ENCODE measurements around the gene LRRC32.
"Not testable (repeated sequence)": the region's sequence is repeated elsewhere in the genome, so short reads cannot be mapped to it uniquely, and the experiment has no call there.

LRRC32 gene

DNA sequence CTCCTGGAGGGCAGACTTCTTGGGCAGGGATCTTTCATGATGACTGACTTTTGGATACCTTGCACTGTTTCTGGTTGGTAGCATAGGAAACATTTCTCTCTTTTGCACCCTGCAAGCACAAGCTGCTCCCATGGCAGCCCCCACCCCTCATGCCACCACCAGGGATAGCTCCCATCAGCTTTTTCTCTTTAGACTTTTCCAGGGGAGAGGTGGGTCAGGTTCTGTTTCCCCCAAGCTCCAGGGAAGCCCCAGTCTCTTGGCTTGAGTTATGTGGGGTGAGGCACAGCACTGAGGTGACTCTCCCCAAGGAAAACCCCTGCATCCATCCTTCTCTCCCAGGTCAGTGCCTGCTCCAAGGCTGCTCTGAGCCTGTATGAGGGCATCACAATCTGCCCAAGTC lies 22.5 kb downstream of the LRRC32 start:
- no peak for DNase-seq (ENCODE audit: low spot score)

DNA sequence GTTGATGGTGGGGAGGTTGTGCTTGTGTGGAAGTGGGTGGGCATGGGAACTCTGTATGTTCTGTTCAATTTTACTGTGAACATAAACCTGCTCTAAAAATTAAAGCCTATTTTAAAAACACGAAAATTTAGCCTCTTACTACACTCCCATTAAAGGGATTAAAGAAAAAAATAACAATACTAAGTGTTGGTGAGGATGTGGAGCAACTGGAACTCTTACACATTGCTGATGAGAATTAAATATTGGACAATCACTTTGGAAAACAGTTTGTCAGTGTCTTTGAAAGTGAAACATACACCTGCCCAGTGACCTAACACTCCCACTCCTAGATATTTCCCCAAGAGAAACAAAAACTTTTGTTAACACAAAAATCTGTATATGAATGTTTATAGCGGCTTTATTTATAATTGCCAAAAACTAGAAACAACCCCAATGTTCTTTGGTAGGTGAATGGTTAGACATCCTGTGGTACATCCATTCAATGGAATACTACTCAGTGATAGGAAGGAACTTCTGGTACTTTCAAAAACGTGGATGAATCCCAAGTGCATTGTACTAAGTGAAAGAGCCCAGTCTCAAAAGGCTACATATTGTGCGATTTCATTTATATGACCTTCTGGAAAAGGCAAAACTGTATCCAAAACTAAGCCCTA lies 23.5 kb downstream of the LRRC32 start:
- no peak for DNase-seq (ENCODE audit: low spot score)

DNA sequence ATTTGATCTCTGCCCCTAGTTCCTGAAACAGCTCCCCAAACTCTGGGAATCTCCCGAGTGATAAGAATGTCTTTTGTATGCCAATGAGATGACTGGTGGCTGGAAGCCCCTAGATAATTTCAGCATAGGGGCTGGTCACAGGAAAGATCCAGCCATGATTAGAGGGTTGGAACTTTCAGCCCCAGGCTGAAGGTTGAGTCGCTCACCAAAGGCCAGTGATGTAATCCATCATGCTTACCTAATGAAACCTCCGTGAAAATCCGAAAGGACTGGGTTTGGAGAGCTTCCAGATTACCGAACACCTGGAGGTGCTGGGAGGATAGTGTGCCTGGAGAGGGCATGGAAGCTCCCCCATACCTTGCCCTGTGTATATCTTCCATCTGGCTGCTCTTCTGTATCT lies 26.0 kb downstream of the LRRC32 start:
- no peak for DNase-seq (ENCODE audit: low spot score)

DNA sequence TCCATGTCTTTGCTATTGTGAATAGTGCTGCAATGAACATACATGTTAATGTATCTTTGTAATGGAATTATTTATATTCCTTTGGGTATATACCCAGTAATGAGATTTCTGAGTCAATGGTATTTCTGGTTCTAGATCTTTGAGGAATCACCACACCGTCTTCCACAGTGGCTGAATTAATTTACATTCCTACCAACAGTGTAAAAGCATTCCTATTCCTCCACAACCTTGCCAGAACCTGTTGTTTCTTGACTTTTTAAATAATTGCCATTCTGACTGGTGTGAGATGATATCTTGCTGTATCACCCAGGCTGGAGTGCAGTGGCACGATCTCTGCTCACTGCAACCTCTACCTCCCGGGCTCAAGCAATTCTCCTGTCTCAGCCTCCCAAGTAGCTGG lies 26.8 kb downstream of the LRRC32 start:
- not testable (repeated sequence) for DNase-seq (ENCODE audit: low spot score)

DNA sequence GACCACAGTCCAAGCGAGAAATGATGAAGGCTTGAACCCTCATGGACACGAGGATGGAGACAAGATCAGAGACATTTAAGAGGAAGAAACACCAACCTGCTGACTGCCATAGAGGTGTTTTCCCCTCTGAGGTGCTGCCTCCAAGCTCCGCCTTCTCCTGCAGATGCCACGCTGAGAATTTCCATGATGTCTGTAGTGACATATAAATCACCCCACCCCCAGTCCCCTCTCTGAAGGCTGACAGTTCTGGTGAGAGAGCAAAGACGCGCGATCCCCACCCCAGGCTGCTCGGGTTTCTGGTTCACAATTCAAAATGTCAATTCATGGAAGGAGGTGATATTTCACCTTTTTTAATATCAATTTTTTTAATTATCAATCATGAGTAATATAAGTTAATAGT lies 28.2 kb downstream of the LRRC32 start:
- no peak for DNase-seq (ENCODE audit: low spot score)

DNA sequence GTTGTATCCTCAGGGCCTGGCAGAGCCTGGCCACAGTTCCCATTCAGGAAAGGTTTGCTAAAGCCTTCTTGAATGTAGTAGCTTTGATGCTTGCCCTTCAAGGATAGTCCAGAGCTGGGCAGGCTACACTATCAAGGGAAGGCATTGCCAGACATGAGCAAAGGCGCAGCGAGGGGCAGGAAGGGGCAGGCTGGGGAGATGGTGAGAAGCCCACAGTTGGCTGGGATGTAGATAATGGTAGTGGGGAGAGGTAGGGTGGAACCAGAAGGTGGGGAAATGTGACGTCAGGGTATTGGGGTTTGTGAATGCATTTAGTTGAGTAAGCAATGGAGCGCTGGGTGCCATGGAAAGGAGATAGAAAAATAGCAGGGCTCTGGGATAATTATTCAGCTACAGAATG lies 28.6 kb downstream of the LRRC32 start:
- no peak for DNase-seq (ENCODE audit: low spot score)

DNA sequence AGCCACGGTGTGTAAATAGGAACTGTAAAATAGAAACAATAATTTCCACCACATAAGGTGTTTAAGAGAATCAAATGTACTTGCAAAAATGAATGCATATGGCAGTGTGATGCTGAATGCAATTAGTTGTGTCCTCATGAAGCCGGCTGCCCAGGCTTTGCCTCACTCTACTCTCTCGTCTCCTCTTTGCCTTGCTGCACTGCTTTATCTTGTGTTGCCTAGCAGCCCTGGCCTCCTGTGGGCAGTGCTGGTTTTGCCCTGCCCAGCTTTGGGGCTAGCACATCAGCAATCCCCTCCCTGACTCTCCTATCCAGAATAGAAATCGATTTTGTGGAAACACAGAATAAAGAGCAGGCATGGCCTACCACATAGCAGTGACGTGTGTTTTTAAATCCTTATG lies 30.0 kb downstream of the LRRC32 start:
- no peak for DNase-seq (ENCODE audit: low spot score)

DNA sequence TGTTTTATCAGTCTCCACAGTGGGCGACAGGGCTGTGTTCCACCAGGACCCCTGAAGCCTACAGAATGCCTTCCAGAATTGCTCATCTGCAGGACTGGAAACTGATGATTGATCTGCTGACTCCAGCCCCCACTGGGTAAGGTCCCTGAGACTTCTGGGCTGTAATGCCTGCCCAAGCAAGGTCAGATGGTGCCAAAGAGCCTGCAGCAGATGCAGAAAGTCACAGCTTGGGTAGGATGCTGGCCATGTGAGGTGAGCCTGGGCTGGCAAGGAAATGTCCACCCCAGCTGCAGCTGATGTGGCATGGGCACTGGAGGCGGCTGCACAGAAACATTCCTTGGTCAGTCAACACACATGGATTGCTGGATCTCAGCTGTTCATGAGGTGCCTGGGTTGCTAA lies 30.9 kb downstream of the LRRC32 start:
- no peak for DNase-seq (ENCODE audit: low spot score)

DNA sequence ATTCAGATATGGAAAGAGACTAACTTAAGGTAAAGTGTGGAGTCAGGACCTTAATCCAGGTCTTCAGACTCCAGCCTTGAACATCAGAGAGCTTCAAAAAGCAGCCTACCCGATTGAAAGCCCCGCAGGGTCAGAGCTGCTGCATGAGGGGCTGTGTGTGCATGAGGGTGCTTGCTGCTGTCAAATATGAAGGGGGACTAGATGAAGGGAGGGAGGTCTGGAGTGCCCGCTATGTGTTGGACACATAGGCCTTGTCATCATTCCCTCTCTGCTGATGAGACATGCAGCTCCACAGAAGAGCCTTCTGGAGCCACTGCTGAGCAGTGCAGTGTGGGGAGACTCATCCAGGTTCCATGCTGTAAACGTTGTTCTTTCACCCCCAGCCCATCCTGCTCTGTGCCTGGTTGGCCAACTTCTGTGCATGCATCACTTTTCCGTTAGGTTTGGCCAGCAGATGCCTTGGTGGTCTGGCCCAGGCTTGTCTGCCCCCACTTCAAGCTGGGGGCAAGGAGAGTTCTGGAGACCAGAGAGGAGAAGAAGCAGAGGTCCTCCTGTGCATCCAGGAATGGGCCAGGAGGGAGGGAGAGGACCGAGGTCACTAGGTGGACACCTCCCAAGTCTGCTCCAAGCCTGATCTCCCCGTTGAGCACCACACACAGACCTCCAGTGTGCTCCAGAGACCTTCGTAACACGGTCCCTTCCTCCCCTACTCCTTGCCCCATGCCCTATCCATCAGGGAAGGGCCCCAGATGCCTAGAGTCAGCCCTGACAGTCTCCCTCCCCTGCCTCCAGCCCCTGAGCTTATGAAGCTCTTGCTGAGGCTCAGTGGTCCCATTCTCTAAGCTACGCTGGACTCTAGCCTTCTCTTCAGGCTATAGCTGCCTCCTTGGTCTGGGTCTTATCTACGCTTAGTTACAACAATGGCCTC lies 32.0 kb downstream of the LRRC32 start:
- DNase-seq (ENCODE audit: low spot score), result no peak

DNA sequence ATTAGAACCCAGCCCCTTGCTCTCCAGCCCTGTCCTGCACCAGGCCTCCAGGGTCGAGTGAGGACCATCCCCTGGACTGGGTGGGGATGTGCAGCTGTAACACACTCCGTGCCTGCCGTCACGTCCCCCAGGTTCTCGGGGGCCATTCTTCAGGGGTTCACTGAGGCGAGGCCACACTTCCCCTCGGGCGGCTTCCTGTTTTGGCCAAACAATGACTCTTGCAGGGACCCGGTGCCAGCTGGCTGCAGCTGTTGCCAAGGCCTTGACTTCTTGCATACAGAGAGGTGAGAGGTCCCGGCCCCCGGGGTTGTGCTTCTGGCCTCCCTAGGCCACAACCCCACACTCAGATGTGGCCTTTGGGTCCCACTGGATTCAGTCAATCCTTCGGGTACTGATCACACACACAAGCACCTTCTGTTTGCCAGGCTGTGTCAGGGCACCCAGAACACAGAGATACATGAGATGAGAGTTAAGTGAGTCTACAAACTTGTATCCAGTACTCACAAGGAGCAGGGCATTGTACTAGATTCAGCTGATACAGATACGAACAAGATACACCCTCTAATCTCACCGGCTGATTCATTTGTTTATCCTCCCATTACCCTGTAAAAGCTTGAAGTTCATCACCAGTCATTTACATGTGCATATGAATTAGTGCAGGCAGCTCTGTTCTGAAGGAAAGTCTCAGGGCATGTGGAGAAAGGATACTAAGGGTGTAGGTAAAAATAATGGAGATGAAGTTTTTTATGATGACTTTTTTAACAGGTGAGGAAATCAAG lies 32.9 kb downstream of the LRRC32 start:
- DNase-seq (ENCODE audit: low spot score), result no peak

DNA sequence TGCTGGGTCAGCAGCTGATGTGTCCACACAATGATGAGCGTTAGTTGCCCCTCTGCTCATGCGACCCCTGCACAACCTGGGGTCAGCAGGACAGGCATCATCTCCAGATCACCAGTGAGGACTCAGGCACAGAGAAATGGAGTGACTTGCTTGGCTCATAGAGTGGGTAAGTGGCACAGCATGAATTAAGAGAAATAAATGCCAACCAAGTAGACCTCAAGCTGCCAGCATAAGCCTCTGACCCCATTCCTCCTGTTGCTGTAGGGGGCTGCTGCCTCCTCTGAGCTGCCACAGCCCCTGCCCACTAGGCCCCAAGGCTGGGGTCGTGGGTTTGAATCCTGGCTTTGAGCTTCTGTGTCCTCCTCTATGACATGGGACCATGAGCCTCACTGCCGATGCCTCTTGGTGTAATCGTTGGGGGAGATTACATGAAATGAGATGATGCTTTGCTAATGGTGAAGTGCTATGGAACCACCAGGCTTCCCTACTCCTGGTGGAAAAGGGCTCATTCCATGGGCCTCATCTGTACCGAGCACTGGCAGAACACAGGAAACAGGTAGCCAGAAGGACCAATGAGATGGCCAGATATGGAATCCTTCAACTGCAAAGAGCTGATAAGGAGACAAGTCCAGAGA lies 33.6 kb downstream of the LRRC32 start:
- no peak for DNase-seq (ENCODE audit: low spot score)

DNA sequence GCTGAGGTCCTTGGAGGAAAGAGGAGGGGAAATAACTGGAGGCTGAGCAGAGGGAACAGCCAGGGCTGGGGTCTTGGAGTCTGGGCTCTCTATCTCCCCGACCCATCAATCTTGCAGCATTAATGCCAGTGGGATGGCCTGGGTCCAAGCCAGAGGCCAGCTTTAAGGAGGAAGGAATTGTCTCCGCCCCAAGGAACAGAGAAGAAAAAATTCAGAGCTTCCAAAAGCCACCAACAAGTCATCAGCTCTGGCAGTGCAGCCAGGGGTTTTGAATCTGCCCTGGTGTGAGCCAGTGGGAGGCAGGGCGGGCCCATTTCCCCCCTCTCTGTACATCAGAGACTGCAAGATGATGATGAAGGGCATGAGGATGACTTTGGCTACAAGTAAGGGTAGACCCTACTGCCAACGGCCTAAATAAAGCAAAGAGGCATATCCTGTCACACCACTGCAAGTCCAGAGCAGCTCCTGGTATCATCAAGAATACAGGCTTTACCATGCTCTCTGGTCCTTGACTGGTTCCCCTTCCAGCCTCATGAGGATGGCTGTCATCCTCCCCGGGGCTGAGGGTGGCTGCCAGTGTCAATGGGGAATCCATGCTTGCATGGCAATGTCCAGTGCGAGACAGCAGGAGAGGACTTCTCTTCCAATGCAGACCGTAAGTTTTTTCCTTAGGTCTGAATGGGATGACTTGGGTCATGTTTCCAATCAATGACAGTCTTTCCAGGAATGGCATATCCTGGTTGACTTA lies 34.4 kb downstream of the LRRC32 start:
- no peak for DNase-seq (ENCODE audit: low spot score)

DNA sequence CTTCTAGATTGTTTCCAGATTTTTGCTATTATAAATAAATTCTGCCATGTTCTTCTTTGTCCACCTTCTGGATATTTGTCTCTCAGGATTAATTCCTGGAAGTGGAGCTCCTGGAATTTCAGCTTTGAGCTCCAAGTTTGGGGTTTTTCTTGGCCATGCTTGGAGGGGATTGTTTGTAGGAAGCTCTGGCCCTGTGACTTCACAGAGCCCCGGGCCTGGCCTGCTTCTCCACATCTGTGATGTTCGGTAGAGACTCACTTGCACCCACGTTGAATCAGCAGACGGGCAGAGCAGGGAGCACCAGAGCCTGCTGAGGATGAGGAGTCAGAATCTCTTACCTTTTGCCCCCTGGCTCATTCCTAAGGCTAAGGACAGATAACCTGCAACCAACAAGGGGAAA lies 35.7 kb downstream of the LRRC32 start:
- DNase-seq (ENCODE audit: low spot score), result no peak

DNA sequence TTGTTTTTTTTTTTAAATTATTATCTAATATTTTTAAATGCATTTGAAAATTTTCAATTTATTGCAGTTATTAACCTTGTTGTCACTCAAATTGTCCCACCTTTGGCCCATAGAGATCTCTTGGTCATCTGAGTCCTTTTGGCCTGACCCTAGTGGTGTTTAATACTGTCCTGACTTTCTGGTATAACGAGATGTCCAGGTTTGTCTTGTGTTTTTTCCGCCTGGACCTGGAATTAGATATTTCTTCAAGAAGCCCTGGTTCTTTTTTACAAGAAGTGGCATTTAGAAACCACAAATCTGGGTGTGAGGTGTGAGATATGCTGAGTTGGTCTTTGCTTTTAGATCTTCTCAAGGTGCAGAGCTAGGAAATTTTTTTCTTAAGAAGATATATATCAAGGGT lies 38.1 kb downstream of the LRRC32 start:
- DNase-seq (ENCODE audit: low spot score), result no peak

DNA sequence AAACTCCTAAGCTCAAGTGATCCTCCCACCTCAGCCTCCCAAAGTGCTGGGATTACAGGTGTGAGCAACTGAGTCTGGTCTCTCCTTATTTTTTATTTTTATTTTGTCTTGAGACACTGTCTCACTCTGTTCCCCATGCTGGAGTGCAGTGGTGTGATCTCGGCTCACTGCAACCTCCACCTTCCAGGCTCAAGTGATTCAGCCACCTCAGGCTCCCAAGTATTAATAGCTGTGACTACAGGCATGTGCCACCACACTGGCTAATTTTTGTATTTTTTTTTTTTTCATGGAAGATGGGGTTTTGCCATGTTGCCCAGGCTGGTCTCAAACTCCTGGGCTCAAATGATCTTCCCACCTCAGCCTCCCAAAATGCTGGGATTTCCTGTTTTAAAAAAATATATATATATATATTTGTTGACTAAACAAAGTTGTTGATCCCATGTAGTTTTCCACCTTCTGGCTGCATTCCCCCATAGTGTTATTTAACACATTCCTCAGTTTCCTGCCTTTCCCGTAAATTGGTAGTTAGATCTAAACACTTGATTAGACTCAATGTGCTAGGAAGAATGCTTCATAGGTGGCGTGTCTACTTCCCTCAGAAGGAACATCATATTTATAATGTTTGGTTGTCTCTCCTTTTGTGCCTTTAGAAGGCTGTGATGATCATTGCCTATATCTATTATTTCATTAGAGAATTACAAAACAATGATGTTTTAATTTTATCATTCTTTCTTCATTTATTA lies 38.8 kb downstream of the LRRC32 start:
- DNase-seq (ENCODE audit: low spot score), result no peak

DNA sequence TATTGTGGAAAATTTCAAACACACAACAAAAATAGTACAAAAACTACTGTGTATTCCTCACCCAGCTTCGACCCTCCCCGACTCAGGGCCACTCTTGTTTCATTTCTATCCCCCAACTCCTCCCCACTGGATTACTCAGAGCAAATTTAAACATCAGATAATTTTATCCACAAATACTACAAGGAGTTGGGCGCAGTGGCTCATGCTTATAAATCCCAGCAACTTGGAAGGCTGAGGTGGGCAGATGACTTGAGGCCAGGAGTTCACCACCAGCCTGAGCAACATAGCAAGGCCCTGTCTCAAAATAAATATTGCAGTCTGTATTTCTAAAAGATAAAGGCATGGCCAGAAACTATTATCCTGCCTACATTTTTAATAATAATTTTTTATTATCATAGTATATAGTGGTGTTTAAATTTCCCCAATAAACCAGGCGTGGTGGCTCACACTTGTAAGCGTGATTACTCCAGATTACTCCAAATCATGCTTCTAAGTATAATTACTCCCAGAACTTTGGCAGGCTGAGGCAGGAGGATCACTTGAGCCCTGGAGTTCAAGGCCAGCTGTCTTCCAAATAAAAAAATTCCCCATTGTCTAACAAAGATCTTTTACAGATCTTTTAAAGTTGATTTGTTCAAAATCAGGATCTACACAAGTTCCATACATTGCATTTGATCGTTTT lies 39.8 kb downstream of the LRRC32 start:
- no peak for DNase-seq (ENCODE audit: low spot score)

DNA sequence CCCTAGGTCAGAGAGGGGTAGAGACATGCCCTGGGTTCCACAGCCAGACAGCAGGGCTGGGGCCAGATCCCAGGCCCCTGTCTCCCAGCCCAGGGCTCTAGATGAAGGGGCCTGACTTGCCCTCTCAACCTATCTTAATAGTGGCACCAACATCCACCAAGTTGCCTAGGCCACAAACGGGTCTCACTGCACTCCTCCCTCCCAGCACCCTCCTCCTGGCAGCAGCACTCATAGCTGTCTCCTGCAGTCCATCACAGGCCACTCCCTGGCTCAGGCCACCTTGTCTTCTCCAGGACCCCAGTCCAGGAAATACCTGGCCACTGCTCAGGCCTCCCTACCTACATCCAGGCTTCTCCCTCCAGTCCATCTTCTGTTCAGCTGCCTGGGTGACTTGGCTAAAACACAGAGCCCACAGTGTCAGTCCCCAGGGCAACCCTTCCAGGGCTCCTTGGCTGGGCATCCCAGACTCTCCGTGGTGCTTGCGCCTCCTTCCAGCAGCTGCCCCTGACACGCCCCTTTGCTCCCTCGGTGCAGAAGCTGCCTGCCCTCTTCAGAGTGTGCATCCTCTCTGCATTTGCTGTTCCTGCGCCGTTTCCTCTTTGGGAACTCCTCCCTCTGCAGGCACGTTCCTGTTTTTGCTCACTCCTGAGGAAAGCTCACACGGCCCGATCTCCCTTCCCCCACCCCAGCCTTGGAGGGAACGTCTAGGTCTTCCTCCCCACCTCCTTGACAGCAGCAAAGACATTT lies 40.5 kb downstream of the LRRC32 start:
- DNase-seq (ENCODE audit: low spot score), result peak; percentile 68

DNA sequence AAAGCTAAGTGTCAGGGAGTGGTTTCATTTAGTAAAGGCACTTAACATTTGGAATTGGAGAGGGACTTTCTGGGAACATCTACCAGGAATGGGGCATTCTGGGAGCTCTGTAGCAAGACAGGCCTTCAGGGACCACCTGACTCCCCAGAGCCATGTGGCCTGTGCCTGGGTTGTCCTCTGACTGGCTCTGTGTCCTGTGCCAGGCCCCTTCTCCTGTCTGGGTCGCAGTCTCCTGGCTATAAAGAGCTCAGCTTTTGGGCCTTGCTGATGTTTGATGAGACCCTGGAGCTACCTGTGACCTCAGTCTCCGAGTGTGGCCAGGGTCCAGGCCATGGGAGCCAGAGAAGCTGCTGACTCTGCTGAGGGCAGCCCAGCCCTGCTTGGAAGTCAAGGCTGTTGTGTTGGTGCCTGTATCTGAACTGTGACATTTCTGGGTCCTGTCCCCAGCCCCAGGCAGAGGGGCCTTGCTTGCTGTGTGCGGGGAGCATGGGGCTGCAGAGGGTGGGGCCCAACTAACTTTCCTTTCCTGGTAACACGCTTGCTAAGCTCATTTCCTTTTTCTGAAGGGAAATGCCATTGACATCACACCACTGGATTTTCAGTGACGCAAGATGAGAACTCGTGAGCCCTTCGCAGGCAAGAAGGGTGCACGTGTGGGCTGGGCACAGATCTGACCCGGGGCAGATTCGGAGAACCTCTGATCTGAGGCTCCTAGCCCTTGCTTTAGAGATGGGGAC lies 41.3 kb downstream of the LRRC32 start:
- peak; percentile 63 for DNase-seq (ENCODE audit: low spot score)

DNA sequence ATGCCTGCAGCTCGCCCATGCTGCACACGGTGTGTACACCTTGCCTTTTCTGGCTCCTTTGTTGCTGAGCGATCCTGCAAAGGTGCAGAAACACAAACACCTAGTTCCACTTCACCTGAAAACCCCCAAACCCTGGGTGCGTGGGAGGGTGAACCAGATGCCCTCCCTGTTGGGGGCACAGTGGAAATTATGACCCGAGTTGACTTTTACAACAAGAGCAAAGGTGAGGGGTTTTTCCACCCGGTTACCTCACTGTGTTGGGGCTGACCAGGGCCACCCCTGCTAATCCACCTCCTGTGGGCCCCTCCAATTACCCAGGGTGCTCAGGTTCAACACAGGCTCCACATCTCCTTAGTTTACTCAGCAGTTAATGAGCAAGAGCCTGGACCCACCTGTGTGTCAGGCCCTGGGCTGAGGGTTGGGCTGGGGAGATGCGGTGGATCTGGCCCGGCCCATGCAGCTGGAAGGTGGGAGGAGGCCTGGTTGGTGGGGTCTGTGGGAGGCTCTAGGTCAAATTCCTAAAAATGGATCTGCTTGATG lies 42.1 kb downstream of the LRRC32 start:
- no peak for DNase-seq (ENCODE audit: low spot score)
